Measurements from ENCODE around the gene MYD88. TPM values are rescaled to one million over a fixed set of nuclear protein-coding genes. Genes with fewer than 3 reads are reported as not detected.

Gene MYD88
- total RNA-seq, 1 experiment from 2014 or later = 21.2 TPM

- Mint-ChIP-seq H3K9me3 (ENCODE audit: unreplicated experiment) (no peaks in the 10 kb centered on the region), H3K4me3 (ENCODE audit: unreplicated experiment) (peak overlapping the region; percentile 95), H3K36me3 (ENCODE audit: insufficient read depth, unreplicated experiment) (peaks cover 36% of the 10 kb centered on the region), H3K27me3 (ENCODE audit: insufficient read depth, unreplicated experiment) (no peaks in the 10 kb centered on the region), H3K4me1 (ENCODE audit: low read depth, unreplicated experiment) (peaks cover 27% of the 10 kb centered on the region), H3K27ac (ENCODE audit: unreplicated experiment) (peak overlapping the region; percentile 82)
- peaks cover 36% of the 10 kb centered on the region for H3K4me1 ChIP-seq
- ChIA-PET POLR2A (interaction anchor here (0.8 to 2.7 kb wide), 6 partner anchors 11 to 318 kb away, joined by 3 to 73 read pairs (median 6); partner anchors contain the start of gene OXSR1), CTCF (interaction anchor here (0.6 to 2.4 kb wide), 6 partner anchors 18 to 318 kb away, joined by 3 to 16 read pairs (median 3); partner anchors contain the start of genes OXSR1 and XYLB)
- peak overlapping the region; percentile 89 for H3K4me3 ChIP-seq (ENCODE audit: low read depth, low read length)
- TSS peak; percentile 88 for BruUV-seq (replicated peaks)
- no peaks in the 10 kb centered on the region for H3K9me3 ChIP-seq
- H3K27me3 ChIP-seq (replicated peaks; ENCODE audit: control insufficient read depth, insufficient read depth, low read length) = no peaks in the 10 kb centered on the region
- no peak for TF ChIP-seq CTCF (IDR thresholded peaks at IDR 0.05; ENCODE audit: insufficient read depth in 1 of 2, low read depth in 1 of 2, low read length in 1 of 2, severe bottlenecking in 1 of 2, unreplicated experiment in 1 of 2)
- no peaks in the 10 kb centered on the region for H3K36me3 ChIP-seq (ENCODE audit: control insufficient read depth, insufficient read depth, low read length)
- peak; percentile 41 to 46 for DNase-seq
- intact Hi-C loops (cut with micrococcal nuclease; ENCODE audit: unreplicated experiment) = loop anchor here (1.0 to 10.0 kb wide), 5 partner anchors 19 to 317 kb away; partner anchors contain the start of genes ACVR2B, OXSR1 and XYLB
Measured at GRCh38 chr3:38137615-38138348, 679 bp upstream of the MYD88 start.

GRCh38 chr3:38139191-38139590 lies 730 bp downstream of the MYD88 start:
- BruUV-seq (replicated peaks) = TSS peak; percentile 0
- Mint-ChIP-seq H3K27ac (ENCODE audit: unreplicated experiment) (peak overlapping the region; percentile 82), H3K4me1 (ENCODE audit: low read depth, unreplicated experiment) (peaks cover 18% of the 10 kb centered on the region), H3K4me3 (ENCODE audit: unreplicated experiment) (peak overlapping the region; percentile 95), H3K27me3 (ENCODE audit: insufficient read depth, unreplicated experiment) (no peaks in the 10 kb centered on the region), H3K9me3 (ENCODE audit: unreplicated experiment) (no peaks in the 10 kb centered on the region), H3K36me3 (ENCODE audit: insufficient read depth, unreplicated experiment) (peaks cover 22% of the 10 kb centered on the region)
- POLR2A ChIA-PET = no interaction called here
- H3K9me3 ChIP-seq = no peaks in the 10 kb centered on the region
- peak overlapping the region; percentile 89 for H3K4me3 ChIP-seq (ENCODE audit: low read depth, low read length)
- peaks cover 26% of the 10 kb centered on the region for H3K4me1 ChIP-seq
- H3K27me3 ChIP-seq (replicated peaks; ENCODE audit: control insufficient read depth, insufficient read depth, low read length) = no peaks in the 10 kb centered on the region
- DNase-seq = no peak
- TF ChIP-seq CTCF (IDR thresholded peaks at IDR 0.05; ENCODE audit: insufficient read depth in 1 of 2, low read depth in 1 of 2, low read length in 1 of 2, severe bottlenecking in 1 of 2, unreplicated experiment in 1 of 2) = no peak
- CTCF ChIA-PET = interaction anchor here (1.7 kb wide), 1 partner anchor 26 kb away, joined by 7 read pairs; the partner anchor contains the start of gene OXSR1
- no peaks in the 10 kb centered on the region for H3K36me3 ChIP-seq (ENCODE audit: control insufficient read depth, insufficient read depth, low read length)
- intact Hi-C loops (cut with micrococcal nuclease; ENCODE audit: unreplicated experiment) = loop anchor here (5.0 to 10.0 kb wide), 2 partner anchors 98 to 316 kb away; partner anchors contain the start of gene ACVR2B

GRCh38 chr3:38139652-38140051 lies 1.2 kb downstream of the MYD88 start:
- Histone ChIP-seq H3K4me1 (peaks cover 21% of the 10 kb centered on the region), H3K4me3 (ENCODE audit: low read depth, low read length) (peak overlapping the region; percentile 89), H3K36me3 (ENCODE audit: control insufficient read depth, insufficient read depth, low read length) (no peaks in the 10 kb centered on the region), H3K27me3 (replicated peaks; ENCODE audit: control insufficient read depth, insufficient read depth, low read length) (no peaks in the 10 kb centered on the region), H3K9me3 (no peaks in the 10 kb centered on the region)
- CTCF ChIA-PET = interaction anchor here (0.5 to 1.7 kb wide), 2 partner anchors 25 to 1327 kb away, joined by 3 to 7 read pairs; partner anchors contain the start of gene OXSR1
- H3K36me3 Mint-ChIP-seq (ENCODE audit: insufficient read depth, unreplicated experiment) = peaks cover 18% of the 10 kb centered on the region
- POLR2A ChIA-PET = no interaction called here
- H3K9me3 Mint-ChIP-seq (ENCODE audit: unreplicated experiment) = no peaks in the 10 kb centered on the region
- no peak for TF ChIP-seq CTCF (IDR thresholded peaks at IDR 0.05; ENCODE audit: insufficient read depth in 1 of 2, low read depth in 1 of 2, low read length in 1 of 2, severe bottlenecking in 1 of 2, unreplicated experiment in 1 of 2)
- H3K4me1 Mint-ChIP-seq (ENCODE audit: low read depth, unreplicated experiment) = peaks cover 14% of the 10 kb centered on the region
- BruUV-seq (replicated peaks) = no TSS peak
- no peaks in the 10 kb centered on the region for H3K27me3 Mint-ChIP-seq (ENCODE audit: insufficient read depth, unreplicated experiment)
- no peak for DNase-seq
- intact Hi-C loops (cut with micrococcal nuclease; ENCODE audit: unreplicated experiment) = loop anchor here (5.0 to 10.0 kb wide), 2 partner anchors 98 to 315 kb away; partner anchors contain the start of gene ACVR2B
- peak overlapping the region; percentile 95 for H3K4me3 Mint-ChIP-seq (ENCODE audit: unreplicated experiment)
- H3K27ac Mint-ChIP-seq (ENCODE audit: unreplicated experiment) = peak overlapping the region; percentile 82

All from Caco-2 (cell line).